Skeletal muscle satellite cell (primary cell): Measurements from ENCODE around the gene B3GNT7. TPM values are rescaled to one million over a fixed set of nuclear protein-coding genes. Genes with fewer than 3 reads are reported as not detected.

Experiments
- small RNA-seq: library from RNA; depleted of rRNA; stranded (forward); fragments of <200 nt; gene quantifications from one replicate; pipeline ENCODE3, GENCODE V24; 2012

The B3GNT7 gene

Small RNA genes within 50 kb of the gene (small RNA-seq; reads per million reads assigned to genes)
- not detected for gene MIR4777
